ENCODE data around the gene ARFRP1. TPM values are rescaled to one million over a fixed set of nuclear protein-coding genes. Genes with fewer than 3 reads are reported as not detected.

ARFRP1 gene
- total RNA-seq, 1 experiment from 2014 or later, result 30.2 TPM

- ATAC-seq (no peak), DNase-seq (ENCODE audit: low spot score) (no peak)
- ChIA-PET CTCF (no interaction called here), POLR2A (interaction anchor here (0.5 kb wide), 1 partner anchor 826 kb away, joined by 4 read pairs; no protein-coding TSS in a partner anchor)
- TF ChIP-seq HMGXB4 (CRISPR knock-in tag; IDR thresholded peaks at IDR 0.05), result no peak
- TF ChIP-seq MLX (CRISPR knock-in tag; IDR thresholded peaks at IDR 0.05), result no peak
- no peak for TF ChIP-seq CDX4 (CRISPR knock-in tag; IDR thresholded peaks at IDR 0.05; ENCODE audit: borderline replicate concordance)
- TF ChIP-seq E2F4 (CRISPR knock-in tag; IDR thresholded peaks at IDR 0.05; ENCODE audit: borderline replicate concordance, low read depth), result no peak
- no peak for TF ChIP-seq GTF2I (CRISPR knock-in tag; conservative IDR thresholded peaks at IDR 0.05)
- TF ChIP-seq JAZF1 (CRISPR knock-in tag; IDR thresholded peaks at IDR 0.05), result no peak
- no peak for TF ChIP-seq ZNF425 (CRISPR knock-in tag; conservative IDR thresholded peaks at IDR 0.05)
- no peak for TF ChIP-seq CREB1 (CRISPR knock-in tag; IDR thresholded peaks at IDR 0.05)
- no peak for TF ChIP-seq ZNF317 (CRISPR knock-in tag; IDR thresholded peaks at IDR 0.05; ENCODE audit: borderline replicate concordance, low read depth)
- no peak for TF ChIP-seq OVOL2 (CRISPR knock-in tag; IDR thresholded peaks at IDR 0.05; ENCODE audit: borderline replicate concordance)
- no peak for TF ChIP-seq CBFB (CRISPR knock-in tag; IDR thresholded peaks at IDR 0.05; ENCODE audit: low read depth)
- no peak for TF ChIP-seq SMAD3 (CRISPR knock-in tag; IDR thresholded peaks at IDR 0.05; ENCODE audit: borderline replicate concordance)
- no peak for TF ChIP-seq SOX15 (CRISPR knock-in tag; IDR thresholded peaks at IDR 0.05)
- TF ChIP-seq FOXP4 (CRISPR knock-in tag; IDR thresholded peaks at IDR 0.05), result no peak
- TF ChIP-seq IRF2 (CRISPR knock-in tag; IDR thresholded peaks at IDR 0.05; ENCODE audit: borderline replicate concordance, low read depth), result no peak
- peaks cover 8% of the 10 kb centered on the region for H3K36me3 Mint-ChIP-seq
- H3K9me3 Mint-ChIP-seq, result no peaks in the 10 kb centered on the region
- no peak overlapping the region for H3K27ac Mint-ChIP-seq
- H3K4me3 Mint-ChIP-seq, result no peak overlapping the region
- H3K4me1 Mint-ChIP-seq, result no peaks in the 10 kb centered on the region
- no peaks in the 10 kb centered on the region for H3K27me3 Mint-ChIP-seq (ENCODE audit: low read depth)
Observed at GRCh38 chr20:63688228-63689045, 19.3 kb downstream of the ARFRP1 start.
